ENCODE data around the gene TRIM3.

The TRIM3 gene

DNA sequence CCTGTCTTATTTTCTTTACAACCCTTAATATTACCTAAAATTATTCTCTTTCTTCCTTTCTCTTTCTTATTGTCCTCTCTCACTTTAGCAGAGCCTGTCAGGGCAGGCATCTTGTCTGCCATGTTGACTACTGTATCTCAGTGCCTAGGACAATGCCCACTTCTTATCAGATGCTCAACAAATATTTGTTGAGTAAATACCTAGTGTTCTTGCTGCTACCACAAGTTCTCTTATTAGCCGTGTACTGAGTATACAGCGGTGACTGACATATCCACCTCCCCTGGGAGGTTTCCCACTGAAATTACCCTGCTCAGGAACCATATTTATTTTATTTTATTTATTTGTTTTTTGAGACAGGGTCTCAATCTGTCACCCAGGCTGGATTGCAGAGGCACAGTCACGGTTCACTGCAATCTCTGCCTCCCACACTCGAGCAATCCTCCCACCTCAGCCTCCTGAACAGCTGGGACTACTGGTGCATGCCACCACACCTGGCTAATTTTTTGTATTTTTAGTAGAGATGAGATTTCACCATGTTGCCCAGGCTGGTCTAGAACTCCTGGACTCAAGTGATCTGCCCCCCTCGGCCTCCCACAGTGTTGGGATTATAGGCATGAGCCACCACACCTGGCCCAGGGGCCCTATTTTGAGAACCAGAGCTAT, 39.6 kb downstream of the TRIM3 start:
- no peak for DNase-seq

DNA sequence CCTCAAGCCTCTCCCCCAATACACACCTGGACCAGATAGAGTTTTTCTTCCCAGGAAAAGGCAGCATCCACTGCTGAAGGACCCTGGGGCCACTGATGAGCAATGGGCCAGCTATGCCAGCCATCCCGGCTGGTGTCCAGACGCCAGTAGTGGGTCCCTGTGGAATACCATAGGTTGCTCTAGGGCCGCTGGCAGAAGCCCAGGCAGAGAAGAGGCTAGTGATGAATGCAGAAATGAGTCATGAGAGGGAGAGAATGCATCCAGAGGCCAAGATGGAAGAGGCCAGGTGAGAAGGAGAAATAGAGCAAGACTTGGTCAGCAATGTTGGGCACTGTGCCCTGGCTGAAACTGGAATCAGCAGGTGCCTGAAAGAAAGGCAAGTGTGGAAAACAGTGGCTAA, 41.9 kb downstream of the TRIM3 start:
- DNase-seq: no peak

DNA sequence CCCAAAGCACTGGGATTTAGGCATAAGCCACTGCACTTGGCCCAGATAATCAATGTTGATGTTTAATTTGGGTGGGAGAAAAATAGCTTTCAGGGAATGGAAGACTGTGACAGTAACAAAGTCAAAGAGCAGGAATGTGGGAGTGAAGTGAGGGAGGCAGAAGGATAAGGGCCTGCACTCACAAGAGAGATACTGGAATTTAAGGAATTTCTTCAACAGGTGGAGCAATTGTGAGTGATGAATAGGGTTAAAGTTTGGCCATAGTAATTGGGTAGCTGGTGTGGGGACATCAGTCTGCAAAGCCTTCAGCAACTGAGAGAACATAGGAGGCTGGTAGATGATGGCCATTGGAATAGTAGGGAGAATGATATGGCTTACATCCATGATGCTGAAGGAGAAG, 46.2 kb downstream of the TRIM3 start:
- no peak for DNase-seq

DNA sequence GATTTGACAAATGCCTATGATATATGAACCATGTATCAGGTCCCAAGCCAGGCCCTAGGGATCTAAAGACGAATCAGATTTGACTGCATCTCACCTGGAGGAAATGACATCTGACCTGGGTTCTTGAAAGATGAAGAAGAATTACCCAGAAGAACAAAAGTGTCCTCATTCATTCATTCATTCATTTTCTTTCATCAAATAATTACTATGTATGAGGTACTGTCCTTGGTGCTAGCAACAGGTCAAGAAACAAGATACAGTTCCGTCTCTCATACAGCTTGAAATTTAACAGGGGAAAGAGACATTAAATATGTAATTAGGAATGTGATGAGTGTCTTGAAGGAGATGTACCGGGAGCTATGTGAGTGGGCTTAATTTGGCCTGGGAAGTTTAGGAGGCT, 53.1 kb downstream of the TRIM3 start:
- DNase-seq: no peak

DNA sequence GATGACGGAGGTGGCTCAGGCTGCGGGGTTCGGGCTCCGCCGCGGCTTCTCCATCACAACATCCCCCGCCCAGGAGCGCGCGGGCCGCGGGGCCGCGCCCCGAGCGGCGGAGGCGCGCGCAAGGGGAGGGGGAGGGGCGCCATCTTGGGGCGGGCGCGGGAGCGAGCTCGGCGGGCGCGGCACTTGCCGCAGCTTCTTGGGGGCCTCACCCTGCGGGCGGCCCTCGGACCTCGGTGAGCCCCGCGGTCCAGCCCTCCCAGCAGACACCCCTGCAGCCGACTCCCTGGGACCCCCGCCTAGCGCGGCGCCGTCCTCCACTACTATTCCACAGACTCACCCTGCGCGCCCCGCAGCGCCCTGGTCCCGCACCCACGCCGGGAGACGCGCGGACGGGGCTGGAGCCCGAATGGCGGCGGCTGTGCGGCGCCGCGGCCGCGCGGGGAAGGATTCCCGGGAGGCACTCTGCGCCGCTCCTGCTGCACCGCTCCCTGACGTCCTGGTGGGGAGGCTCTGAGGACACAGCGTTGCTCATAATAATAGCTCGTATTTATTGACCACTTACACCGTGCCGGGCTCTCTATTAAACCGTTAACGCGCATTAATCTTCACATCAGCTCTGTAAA, 54.6 kb downstream of the TRIM3 start, which contains the start of gene APBB1:
TSS of gene APBB1 (minus strand) at position 86 of the 623 bp plus-strand sequence. CDS start 7,747 bp downstream, outside the sequence.
- DNase-seq: no peak

DNA sequence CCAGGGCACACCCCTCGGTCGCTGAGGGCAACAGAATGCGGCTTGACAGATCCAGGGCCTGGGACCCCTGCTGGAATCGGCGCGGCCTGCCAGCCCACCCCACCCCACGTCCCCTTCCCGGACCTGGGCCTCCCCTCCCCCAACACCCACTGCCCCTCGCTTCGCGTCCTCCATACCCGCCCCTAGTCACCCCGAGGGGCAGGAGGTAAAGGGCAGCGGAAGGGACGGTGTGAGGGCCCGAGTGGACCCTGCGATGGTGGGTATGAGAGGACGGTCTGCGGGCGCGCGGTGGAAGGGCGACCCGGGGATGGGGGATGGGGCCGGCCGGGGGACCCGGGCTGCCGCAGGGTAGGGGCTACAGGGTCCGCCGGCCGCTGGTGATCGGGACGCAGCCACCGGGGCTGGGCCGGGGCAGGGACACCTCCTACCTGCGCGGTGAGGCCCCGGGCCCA, 55.2 kb downstream of the TRIM3 start:
- no peak for DNase-seq

DNA sequence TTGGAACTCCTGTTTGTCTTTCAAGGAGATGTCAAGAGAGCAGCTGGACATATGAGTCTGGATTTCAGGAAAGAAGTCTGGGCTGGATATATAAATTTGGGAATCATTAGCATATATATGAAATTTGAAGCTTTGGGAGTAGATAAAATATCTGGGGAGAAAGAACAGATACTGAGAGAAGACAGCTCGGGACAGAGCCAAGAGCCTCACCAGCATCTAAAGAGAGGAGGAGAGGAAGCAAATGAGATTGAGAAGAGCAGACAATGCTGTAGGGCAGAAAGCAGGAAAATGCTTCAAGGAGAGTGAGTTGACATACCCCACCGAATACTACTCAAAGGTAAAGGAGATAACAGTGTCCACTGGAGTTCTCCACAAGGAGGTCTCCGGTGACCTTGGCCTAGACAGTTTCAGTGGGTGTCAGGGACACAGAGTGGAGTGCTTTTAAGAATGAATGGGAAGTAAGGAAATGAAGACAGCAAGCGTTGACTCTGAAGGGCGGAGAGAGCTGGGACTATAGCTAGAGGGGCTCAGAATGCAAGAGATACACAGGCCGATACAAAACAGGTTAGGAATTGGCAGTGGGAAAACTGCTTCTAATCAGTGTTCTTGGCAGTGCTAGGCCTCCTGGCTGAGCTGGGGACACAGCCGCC, 55.7 kb downstream of the TRIM3 start:
- DNase-seq: no peak

DNA sequence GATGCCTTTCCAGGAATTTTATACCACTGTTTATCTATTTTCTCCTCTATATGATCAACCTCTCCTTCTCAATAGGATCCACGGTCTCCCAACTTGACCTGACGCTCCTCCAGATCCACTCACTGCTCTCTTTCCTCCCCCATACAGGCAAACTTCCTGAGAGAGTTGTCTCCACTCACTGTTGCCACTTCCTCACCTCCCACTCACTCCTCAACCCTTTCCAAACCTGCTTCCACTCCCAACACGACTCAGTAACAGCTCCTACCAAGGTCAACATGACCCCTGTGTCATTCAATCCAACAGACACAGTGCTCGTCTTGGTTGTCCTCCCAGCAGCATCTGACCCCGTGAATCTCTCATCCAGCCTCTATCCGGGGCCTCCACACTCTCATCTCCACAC, 57.9 kb downstream of the TRIM3 start:
- no peak for DNase-seq

DNA sequence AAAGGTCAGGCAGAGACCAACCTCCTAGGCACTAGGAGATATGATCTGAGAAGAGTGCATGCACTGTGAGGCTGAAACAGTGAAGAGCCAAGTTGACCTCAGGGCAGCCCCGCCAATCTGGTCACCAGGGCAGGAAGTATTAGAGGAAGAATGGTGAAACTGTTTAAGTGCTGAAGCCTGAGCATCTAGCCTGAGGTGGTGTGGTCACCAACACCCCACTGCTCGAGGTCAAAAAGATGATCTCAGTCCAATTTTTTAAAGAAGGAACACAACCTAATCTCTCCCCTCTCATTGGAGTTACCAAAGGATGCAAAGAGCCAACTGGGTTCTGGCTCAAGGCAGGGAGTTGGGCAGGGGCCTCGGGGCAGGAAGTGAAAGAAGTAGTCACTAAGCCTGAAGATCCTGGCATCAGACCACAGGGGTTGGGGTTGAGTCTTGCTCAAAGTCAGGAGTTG, 58.8 kb downstream of the TRIM3 start:
- DNase-seq: no peak

DNA sequence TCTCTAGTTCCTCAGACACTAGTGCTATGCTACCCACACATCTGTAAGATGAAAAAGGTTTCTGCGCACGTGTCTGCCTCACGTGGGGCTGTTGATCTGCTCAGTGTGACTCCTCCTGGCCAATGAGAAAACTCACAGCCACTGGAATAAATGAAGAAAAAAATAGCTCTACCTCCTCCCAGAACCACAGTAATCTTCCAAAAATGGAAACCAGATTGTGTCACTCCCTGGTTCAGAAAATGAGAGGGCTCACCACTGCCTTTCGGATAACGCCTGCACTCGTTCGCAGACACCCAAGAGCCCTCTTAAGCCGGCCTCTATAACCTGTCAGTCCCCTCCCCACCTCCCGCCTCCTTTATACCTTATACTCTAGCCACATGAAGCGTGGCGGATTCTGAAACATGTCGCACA, 59.9 kb downstream of the TRIM3 start:
- no peak for DNase-seq

DNA sequence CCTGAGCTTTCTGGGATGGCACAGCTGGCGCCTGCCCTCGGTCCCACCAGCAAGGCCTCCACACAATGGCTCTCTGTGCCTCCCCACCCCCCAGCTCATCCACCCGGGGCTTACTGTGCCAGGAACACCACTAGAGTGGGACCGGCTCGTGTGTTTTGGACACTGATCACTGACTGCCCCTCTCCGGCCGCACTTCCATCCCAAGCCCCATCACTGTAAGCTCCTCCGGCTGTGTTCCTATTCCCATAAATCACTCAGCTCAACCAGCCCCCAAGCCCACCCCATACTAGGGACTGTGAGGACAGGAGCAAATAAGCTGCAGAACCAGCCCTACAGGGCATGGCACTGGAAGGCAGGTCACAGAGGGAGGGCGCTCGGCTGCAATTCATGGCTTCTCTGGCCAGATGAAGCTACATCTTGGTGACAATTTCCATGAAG, 62.1 kb downstream of the TRIM3 start:
- DNase-seq: no peak

DNA sequence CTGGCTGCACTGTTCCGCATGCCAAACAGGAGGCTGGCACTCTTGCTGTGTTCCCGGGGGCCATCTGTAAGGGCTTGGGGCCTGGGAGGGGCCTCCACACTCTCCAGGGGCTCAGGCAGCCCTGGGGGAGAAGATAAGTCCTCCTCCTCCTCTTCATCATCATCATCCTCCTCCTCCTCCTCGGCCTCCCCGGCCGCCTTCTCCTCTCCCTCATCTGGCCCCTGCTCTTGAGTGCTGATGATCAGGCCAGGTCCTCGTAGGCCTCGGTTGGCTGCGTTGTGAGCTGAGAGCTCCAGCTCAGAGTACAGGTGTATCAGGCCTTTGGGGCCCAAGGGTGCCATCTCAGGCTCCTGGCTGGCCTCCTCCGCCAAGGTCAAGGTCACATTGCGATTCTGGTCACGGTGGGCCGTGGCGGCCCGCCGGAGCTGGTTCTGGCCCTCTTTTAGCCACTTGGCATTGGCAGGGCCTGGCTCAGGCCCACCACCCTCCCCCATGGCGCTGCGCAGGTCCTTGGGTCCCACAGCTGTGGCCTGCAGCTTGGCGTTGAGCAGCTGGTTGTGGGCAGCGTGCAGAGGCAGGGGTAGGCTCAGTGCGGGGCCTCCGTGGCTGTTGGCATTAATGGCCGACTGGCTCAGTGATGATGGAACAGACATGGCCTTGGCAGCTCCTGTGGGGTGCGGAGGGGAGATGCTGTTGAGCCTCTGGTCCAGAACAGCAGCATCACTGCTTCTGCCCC, 62.9 kb downstream of the TRIM3 start:
- DNase-seq: no peak

DNA sequence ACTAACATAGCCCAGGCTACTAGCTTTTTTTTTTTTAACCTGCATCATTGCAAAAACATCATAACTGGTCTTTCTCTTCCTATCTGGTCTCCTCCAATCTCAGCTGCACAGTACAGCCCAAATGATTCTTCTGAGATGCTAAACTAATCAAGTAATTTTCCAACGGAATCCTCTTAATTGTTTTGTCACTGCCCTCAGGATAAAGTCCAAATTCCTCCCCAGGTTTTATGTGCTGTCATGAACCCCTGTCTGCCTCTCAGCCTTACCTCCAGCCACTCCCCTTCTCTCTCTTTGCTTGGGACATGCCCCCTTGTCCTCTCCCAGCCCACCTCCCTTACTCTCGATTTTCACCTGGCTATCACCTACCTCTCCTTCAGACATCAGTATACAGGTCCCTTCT, 67.4 kb downstream of the TRIM3 start:
- DNase-seq: no peak

DNA sequence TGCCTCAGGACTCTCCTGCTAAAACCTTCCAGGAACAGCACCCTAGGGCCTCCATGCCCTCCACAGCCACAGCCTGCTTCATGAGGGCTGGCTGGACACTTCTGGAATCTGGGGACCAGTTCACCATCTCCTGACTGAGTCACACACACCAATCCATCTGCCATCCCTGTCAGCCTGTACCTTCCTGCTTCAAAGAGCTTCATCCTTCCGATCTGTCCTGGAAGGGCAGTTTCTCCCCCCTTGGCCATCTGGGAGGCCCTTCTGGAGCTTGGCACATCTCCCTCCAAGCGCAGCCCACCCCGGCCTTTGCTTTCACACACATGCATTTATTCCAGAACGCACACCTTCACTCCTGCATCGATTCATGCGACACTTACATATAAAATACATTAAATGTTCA, 67.9 kb downstream of the TRIM3 start:
- DNase-seq: no peak

DNA sequence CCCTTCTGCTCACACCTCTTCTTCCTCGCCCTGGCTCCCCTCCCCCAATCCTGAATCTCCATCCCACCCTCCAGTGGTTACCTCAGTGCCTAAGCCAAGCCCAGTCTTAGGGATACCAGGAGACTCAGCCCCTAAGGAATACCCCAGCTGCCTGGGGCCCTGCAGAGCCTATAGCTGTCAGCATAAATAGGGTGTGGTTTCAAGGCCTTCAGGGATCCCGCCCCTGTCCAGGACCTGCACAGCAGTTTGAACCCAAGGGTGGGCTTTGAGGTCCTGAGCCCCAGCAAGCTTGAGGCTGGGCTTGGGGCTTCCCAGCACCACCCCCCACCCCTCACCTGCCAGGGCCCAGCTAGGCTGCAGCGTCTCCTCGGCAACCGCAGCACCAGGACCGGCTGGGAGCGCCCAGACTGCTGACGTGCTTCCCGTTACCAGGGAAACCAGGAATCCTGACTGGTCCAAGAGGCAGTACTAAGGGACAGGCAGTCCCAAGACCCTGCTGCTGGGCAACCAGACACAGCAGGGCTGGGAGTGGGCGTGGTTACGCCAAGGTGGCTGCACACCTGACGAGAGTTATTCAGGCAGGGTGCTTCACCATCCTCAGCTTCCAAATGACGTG, 68.6 kb downstream of the TRIM3 start:
- no peak for DNase-seq

DNA sequence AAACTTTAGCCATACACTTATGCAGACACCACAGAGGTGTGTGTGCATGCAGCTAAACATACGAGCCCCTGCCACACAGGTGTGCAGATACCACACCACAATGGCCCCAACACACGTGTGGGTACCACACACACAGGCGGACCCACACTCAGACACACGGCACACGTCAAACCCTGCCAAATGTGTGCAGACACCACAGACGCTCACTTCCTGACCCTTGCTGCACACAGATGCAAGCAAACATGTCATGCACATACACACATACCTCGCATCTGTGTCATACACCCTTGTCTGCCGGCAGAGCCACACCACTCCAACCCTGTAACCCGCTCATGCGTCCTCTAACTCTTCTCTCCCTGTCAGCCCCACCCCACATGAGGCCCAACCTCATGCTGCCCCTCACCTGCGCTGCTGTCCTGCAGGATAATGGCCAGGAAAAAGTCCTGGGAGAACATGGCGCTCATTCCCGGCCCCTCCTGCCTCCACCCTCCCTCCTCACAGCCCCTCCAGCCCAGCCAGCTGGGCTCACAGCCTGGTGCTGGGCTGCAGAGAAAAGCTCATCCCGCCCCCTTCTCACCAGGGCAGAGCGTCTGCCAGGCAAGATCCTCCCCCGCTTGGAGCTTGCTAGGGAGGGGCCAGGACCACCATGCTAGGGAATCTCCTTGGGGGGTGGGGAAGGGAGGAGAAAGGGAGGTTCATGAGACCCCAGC, 69.2 kb downstream of the TRIM3 start:
- no peak for DNase-seq

DNA sequence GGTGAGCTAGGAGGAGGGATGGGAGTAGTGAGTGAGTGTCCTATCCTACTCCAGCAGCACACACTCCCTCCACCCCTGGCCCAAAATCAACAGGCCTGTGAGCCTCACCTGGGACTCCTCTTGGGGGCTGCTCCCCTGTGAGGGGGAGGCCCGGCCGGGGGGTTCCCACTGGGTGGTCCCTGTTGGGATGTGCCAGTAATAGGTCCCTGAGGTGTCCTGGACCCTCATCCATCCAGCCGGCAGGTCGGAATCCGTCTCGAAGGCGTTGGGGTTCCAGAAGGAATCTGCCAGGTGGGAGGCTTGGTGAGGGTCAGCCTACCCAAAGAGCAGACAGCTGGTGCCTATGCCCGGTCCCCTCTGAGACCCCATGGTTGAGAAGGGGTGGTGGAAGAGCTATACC, 70.2 kb downstream of the TRIM3 start:
- DNase-seq: no peak

DNA sequence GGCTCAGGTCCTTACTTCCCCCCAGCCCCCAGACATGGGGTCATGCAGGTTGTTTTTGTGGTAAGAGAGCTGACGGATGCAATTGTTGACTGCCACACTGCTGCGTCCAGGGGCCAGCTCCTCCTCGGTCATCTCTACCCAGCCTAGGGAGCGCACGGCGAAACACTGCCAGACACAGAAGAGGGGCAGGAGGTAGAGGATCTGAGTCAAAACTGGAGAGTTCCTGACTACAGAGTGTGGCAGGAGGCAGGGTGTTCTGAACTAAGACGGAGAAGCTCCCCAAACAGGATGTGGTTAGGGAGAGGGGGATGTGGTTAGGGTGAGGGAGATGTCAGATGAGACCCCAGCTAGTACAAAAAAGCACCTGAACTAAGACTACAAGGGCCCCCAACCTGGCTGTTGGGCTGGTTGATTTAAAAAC, 71.2 kb downstream of the TRIM3 start:
- no peak for DNase-seq

DNA sequence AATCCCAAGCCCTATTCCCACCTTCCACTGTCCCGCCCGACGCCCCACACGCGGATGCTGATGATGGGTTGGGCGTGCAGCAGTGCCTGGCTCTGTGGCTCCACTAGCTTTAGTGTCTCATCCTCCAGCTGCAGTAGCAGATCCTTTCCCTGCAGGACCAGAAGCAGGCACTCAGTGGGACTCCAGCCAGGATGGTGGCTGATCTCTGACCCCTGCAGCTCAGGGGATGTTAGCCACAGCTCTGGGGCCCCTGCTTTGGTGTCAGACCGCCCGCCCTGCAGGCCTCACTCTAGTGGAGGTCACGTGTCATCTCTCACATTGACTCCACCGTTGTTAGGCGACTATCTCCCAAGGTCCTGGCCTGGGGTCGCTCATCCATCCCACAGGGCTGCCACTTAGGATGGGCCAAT, 71.7 kb downstream of the TRIM3 start:
- no peak for DNase-seq

DNA sequence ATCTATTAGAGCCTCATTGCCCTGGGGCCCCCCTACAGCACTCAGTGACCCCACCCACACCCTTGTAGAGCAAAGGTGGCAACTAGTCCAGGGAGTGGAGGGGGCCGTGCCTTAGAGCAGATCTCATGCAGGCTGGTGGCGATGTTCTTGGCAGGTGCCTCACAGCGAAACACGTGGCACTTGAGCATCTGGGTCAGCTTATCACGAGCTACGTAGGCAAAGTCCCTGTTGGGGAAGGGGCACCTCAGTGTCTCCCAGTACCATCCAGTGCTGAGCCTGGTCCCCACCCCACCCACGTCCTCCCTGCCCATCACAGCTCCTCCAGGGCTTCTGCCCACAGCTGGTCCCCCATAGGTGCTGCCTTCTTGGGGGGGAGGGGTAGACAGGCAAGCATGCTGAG, 72.3 kb downstream of the TRIM3 start:
- DNase-seq: no peak

DNA sequence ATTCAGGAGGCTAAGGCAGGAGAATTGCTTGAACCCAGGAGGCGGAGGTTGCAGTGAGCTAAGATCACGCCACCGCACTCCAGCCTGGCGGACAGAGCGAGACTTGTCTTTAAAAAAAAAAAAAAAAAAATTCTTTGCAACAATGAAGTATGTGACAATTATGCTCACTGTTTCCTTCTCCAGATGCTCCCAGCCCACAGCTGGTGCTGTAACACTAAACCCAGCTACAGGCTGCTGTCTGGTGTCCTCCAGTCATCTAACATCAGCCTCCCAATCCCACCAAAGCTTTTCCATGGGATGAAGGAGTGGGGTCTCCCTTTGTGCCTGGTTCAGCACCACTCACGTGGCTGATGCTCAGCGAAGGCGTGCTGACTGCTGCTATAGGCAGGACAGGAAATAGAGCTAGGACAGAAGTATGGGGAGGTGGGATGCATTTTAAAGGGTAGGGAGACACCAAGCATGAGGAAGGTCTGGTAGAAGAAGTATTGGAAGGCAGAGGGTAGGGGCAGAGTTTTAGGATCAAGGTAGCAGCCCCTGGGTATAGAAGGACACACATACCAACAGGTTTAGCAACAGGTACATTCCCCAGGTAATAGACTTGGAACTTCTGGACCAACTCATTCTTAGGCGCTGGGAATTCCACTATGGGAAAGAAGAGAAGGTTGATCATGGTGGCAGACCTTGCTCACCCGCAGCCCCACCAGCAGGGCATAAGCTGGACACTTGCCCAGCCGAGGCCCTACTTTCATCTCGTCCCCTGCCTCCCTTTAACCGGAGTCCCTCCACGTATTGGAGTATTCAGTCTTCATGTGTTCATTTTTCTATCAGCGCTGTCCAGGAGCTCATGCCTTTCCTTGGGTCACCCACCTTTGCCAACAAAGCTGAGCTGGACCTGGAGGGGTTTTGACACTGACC, 73.1 kb downstream of the TRIM3 start:
- DNase-seq: no peak

Data from cortex of kidney (tissue), 1 donor.